ENCODE results near the gene SSTR5. TPM values are rescaled to one million over a fixed set of nuclear protein-coding genes. Genes with fewer than 3 reads are reported as not detected.

The SSTR5 gene
- total RNA-seq, 1 donor from 2014 or later, result 0.43 TPM

DNA sequence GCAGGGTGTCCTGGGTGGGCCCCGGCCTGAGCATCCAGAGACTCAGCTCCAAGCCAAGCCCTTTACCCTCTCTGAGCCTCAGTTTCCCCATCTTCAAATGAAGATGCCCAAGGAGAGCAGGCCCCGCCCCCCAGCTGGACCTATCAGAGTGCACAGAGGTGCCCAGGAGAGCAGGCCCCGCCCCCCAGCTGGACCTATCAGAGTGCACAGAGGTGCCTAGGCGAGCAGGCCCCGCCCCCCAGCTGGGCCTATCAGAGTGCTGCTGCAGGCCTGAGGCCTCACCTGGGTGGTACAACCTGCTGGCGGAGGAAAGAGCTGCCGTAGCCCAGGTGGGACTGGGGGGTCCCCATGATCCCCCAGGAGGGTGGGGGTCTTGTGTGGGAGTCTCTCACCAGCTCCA lies 3.4 kb upstream of the SSTR5 start:
- no peaks in the 10 kb centered on the region for H3K9me3 Mint-ChIP-seq

DNA sequence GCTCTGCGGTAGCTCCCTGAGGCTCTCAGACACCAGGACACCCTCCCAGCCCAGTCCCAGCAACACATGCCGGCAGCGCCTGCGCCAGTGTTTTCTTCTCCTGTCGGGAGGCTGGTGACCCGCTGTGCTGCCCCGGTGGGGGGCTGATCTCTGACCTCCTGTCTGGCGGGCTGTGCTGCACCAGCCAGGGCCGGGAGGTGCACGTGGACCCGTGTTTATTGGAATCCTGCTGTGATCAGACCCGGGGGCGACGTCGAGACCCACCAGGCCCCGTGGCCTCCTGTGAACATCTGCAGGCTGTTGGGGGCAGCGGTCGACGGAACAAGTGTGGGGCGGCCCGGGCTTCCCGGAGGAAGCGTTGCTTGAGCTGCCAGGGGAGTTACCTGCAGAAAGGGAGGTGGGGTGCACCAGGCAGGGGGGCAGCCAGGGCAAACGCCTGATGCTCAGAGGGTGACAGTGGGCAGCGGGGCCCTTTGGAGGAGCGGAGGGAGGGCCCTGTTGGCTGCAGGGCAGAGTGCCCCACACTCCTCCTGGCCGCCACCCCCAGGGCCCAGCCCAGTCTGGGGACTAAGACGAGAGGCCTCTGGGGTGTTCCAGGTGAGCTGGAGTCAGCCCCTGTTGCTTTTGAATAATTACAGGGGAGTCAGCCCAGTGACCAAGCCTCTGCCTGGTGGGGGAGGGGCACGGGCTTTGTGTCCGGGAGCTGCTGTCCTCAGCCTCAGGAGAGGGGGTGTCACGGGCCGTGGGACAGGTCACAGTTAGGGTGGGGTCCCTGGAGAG lies 2.3 kb upstream of the SSTR5 start:
- H3K36me3 Mint-ChIP-seq, result no peaks in the 10 kb centered on the region
- H3K27me3 Mint-ChIP-seq, result peaks cover 23% of the 10 kb centered on the region
- H3K4me1 Mint-ChIP-seq (ENCODE audit: unreplicated experiment), result no peaks in the 10 kb centered on the region
- TF ChIP-seq CTCF (conservative IDR thresholded peaks at IDR 0.05), result no peak
- no peak for DNase-seq (ENCODE audit: extremely low spot score, unreplicated experiment)
- no peak overlapping the region for H3K4me3 Mint-ChIP-seq
- H3K9me3 Mint-ChIP-seq, result no peaks in the 10 kb centered on the region
- no peak overlapping the region for H3K27ac Mint-ChIP-seq

More for the DNA sequence above, 3.4 kb upstream of the SSTR5 start:
- no peak for TF ChIP-seq CTCF (conservative IDR thresholded peaks at IDR 0.05)
- H3K4me1 Mint-ChIP-seq (ENCODE audit: unreplicated experiment), result no peaks in the 10 kb centered on the region
- no peak overlapping the region for H3K27ac Mint-ChIP-seq
- no peak overlapping the region for H3K4me3 Mint-ChIP-seq
- H3K27me3 Mint-ChIP-seq, result peaks cover 22% of the 10 kb centered on the region
- H3K36me3 Mint-ChIP-seq, result no peaks in the 10 kb centered on the region
- no peak for DNase-seq (ENCODE audit: extremely low spot score, unreplicated experiment)

DNA sequence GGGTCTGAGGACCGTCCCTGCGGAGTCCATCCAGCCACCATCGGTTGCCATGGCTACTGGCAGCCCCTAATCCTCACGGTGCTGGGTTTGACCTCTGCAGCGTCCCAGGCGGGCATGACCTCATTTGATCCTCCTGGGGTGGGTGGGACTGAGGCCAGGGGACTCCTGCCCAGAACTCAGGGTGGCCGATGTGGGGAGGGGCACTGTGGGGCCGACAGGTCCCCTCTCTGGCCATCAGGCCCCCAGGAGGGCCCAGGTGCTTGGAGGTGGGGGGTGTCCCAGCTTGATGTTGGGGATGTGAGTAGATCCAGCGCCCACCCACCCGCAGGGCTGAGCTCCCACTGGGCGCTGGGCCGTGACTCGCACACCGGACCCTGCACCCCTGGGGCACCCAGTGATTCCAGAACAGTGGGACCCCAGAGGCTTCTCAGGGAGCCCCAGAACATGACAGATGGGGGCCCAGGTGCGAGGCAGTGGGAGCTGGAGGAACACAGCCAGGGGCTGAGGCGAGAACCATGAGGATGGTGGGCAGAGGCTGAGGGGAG lies 1.6 kb upstream of the SSTR5 start:
- Mint-ChIP-seq H3K36me3 (no peaks in the 10 kb centered on the region), H3K4me3 (no peak overlapping the region), H3K4me1 (ENCODE audit: unreplicated experiment) (no peaks in the 10 kb centered on the region), H3K27me3 (peaks cover 23% of the 10 kb centered on the region), H3K27ac (no peak overlapping the region), H3K9me3 (no peaks in the 10 kb centered on the region)
- TF ChIP-seq CTCF (conservative IDR thresholded peaks at IDR 0.05), result no peak
- DNase-seq (ENCODE audit: extremely low spot score, unreplicated experiment), result no peak

GRCh38 chr16:1071561-1072225 lies 854 bp upstream of the SSTR5 start:
- no peak overlapping the region for H3K27ac Mint-ChIP-seq
- no peaks in the 10 kb centered on the region for H3K36me3 Mint-ChIP-seq
- no peak for TF ChIP-seq CTCF (conservative IDR thresholded peaks at IDR 0.05)
- H3K4me1 Mint-ChIP-seq (ENCODE audit: unreplicated experiment), result peaks cover 5% of the 10 kb centered on the region
- H3K4me3 Mint-ChIP-seq, result no peak overlapping the region
- H3K27me3 Mint-ChIP-seq, result peaks cover 28% of the 10 kb centered on the region
- no peak for DNase-seq (ENCODE audit: extremely low spot score, unreplicated experiment)
- H3K9me3 Mint-ChIP-seq, result no peaks in the 10 kb centered on the region

GRCh38 chr16:1073262-1073558 lies 663 bp downstream of the SSTR5 start:
- Mint-ChIP-seq H3K36me3 (no peaks in the 10 kb centered on the region), H3K4me1 (ENCODE audit: unreplicated experiment) (peaks cover 8% of the 10 kb centered on the region), H3K27me3 (peaks cover 26% of the 10 kb centered on the region), H3K9me3 (no peaks in the 10 kb centered on the region), H3K4me3 (no peak overlapping the region), H3K27ac (no peak overlapping the region)
- no peak for TF ChIP-seq CTCF (conservative IDR thresholded peaks at IDR 0.05)
- no peak for DNase-seq (ENCODE audit: extremely low spot score, unreplicated experiment)

All from type B pancreatic cell (in vitro differentiated cells).